Right lobe of liver (tissue), 6 donors: Measurements from ENCODE around the gene CYTIP. TPM values are rescaled to one million over a fixed set of nuclear protein-coding genes. Genes with fewer than 3 reads are reported as not detected.
A peak's percentile ranks its signal among the peaks of the same experiment; 100 is the strongest.

Experiments
- ATAC-seq, 4 donors: fragments of 200-7000 bp; cut with Tn5 transposase; one replicate each; pipeline ENCODE4 v1.9.1; 2020; ENCODE audit warnings: mild to moderate bottlenecking in 4 of 4, moderate library complexity in 4 of 4
- DNase-seq, 3 donors: peaks; one replicate each; pipeline ENCODE4 v3.0.0-alpha.2; 2020
- H3K27ac ChIP-seq, 3 donors: fragments of 200-600 bp; one replicate each; pipeline ENCODE4 v1.8.0; 2022
- H3K27me3 ChIP-seq, 2 donors: fragments of 200-600 bp; one replicate each; pipeline ENCODE4 v1.8.0; 2022
- H3K36me3 ChIP-seq, 4 donors: fragments of 200-600 bp; sonication (generic) in 1 of 4; one replicate each; pipeline versions ENCODE4 v1.5.1 to v1.8.0; 2017 to 2022; ENCODE audit warnings: control low read depth in 1 of 4
- H3K4me1 ChIP-seq, 4 donors: fragments of 200-600 bp; sonication (generic) in 1 of 4; one replicate each; pipeline versions ENCODE4 v1.5.1 to v1.8.0; 2017 to 2022; ENCODE audit warnings: control low read depth in 1 of 4
- H3K4me3 ChIP-seq, 3 donors: fragments of 200-600 bp; one replicate each; pipeline ENCODE4 v1.8.0; 2022
- H3K9me3 ChIP-seq, 4 donors: fragments of 200-600 bp; sonication (generic) in 1 of 4; one replicate each; pipeline versions ENCODE4 v1.5.1 to v1.8.0; 2017 to 2022; ENCODE audit warnings: control low read depth in 1 of 4
- CTCF ChIP-seq, 4 donors: fragments of 200-600 bp in 3 of 4; fragments of 450-650 bp in 1 of 4; IDR thresholded peaks; one replicate each; pipeline versions ENCODE4 v1.5.1 to v1.8.0; 2016 to 2022; ENCODE audit warnings: antibody characterized with exemption in 4 of 4, mild to moderate bottlenecking in 2 of 4
- POLR2A ChIP-seq: fragments of 450-650 bp; IDR thresholded peaks from one replicate; pipeline ENCODE4 v1.6.1; 2017; ENCODE audit warnings: antibody characterized with exemption, mild to moderate bottlenecking
- WGBS: methylation state at CpG from one replicate; pipeline ENCODE4 v1.1.6; 2018; ENCODE audit warnings: low coverage, low lambda C conversion rate; ENCODE audit not compliant: insufficient coverage; ENCODE audit errors: missing lambda C conversion rate; 5-methylcytosine and 5-hydroxymethylcytosine counted together
- intact Hi-C, 2 donors: fragments of 100-400 bp; cut with DNase I; formaldehyde crosslinking; loops; one replicate each; pipeline versions ENCODE4 v1.11.2 to v1.14.1; 2022
- total RNA-seq, 6 experiments: library from RNA; depleted of rRNA in 2 of 6; stranded (reverse); fragments of >200 nt in 2 of 6; fragmentation: NEBNext Ultra II Directional in 3 of 6; extraction: Animal tissue kit (Norgen Biotek cat#: 25700) in 3 of 6; gene quantifications; one replicate each; pipeline versions ENCODE4 v1.1.0 to v1.2.4, GENCODE V29; 2016 to 2023
- donor health status: DM: no; HTN: yes; CAD: no.
- donor health status: DM: no; HTN: no; CAD: no.
- donor health status: DM: no; HTN: no; CAD: no.
- donor health status: DM: no; HTN: yes; CAD: no.
- donor health status: DM: no; HTN: yes; CAD: no.

CYTIP gene
- total RNA-seq, 6 experiments from 2014 or later = 1.1 to 6.0 (median 2.9) TPM

GRCh38 chr2:157460897-157461296, 17.0 kb upstream of the CYTIP start:
- WGBS = 58% methylated on average over 1 of the region's 1 CpG

GRCh38 chr2:157460384-157460837, 16.5 kb upstream of the CYTIP start:
- intact Hi-C loops = no loop called here
- no peak overlapping the region for H3K27ac ChIP-seq
- 57% methylated on average over 3 of the region's 3 CpGs for WGBS
- no peaks in the 10 kb centered on the region for H3K9me3 ChIP-seq
- H3K4me3 ChIP-seq = no peak overlapping the region
- DNase-seq (no peak), ATAC-seq (peak in 1 of 4 donors; percentile 25)
- no peaks in the 10 kb centered on the region for H3K4me1 ChIP-seq
- no peaks in the 10 kb centered on the region for H3K36me3 ChIP-seq
- H3K27me3 ChIP-seq = no peaks in the 10 kb centered on the region
- no peak for TF ChIP-seq CTCF (IDR thresholded peaks at IDR 0.05)
- TF ChIP-seq POLR2A = no peak

More at GRCh38 chr2:157460897-157461296, 17.0 kb upstream of the CYTIP start:
- intact Hi-C loops = no loop called here
- ATAC-seq (no peak), DNase-seq (no peak)
- no peaks in the 10 kb centered on the region for H3K36me3 ChIP-seq
- no peak overlapping the region for H3K4me3 ChIP-seq
- no peak for TF ChIP-seq POLR2A
- no peak for TF ChIP-seq CTCF (IDR thresholded peaks at IDR 0.05)
- H3K27me3 ChIP-seq = no peaks in the 10 kb centered on the region
- no peaks in the 10 kb centered on the region for H3K9me3 ChIP-seq
- H3K27ac ChIP-seq = no peak overlapping the region
- no peaks in the 10 kb centered on the region for H3K4me1 ChIP-seq

GRCh38 chr2:157459486-157459885, 15.6 kb upstream of the CYTIP start:
- no peak for TF ChIP-seq POLR2A
- TF ChIP-seq CTCF (IDR thresholded peaks at IDR 0.05) = no peak
- Histone ChIP-seq H3K9me3 (no peaks in the 10 kb centered on the region), H3K4me3 (no peak overlapping the region), H3K27ac (no peak overlapping the region), H3K36me3 (no peaks in the 10 kb centered on the region), H3K27me3 (no peaks in the 10 kb centered on the region), H3K4me1 (no peaks in the 10 kb centered on the region)
- DNase-seq = no peak
- no peak for ATAC-seq
- intact Hi-C loops = no loop called here
- WGBS = 79% methylated on average over 6 of the region's 6 CpGs

- intact Hi-C loops = no loop called here
- H3K27ac ChIP-seq = no peak overlapping the region
- 55% methylated on average over 1 of the region's 1 CpG for WGBS
- DNase-seq (no peak), ATAC-seq (no peak)
- no peak overlapping the region for H3K4me3 ChIP-seq
- H3K27me3 ChIP-seq = no peaks in the 10 kb centered on the region
- TF ChIP-seq POLR2A (no peak), CTCF (IDR thresholded peaks at IDR 0.05) (no peak)
- no peaks in the 10 kb centered on the region for H3K36me3 ChIP-seq
- H3K9me3 ChIP-seq = no peaks in the 10 kb centered on the region
- no peaks in the 10 kb centered on the region for H3K4me1 ChIP-seq
Measured at GRCh38 chr2:157447741-157448140, 3.9 kb upstream of the CYTIP start.

- intact Hi-C loops = no loop called here
- no peak for DNase-seq
- WGBS = no CpG with 5 or more reads among the region's 1 CpG
- ATAC-seq = no peak
- H3K27me3 ChIP-seq = no peaks in the 10 kb centered on the region
- no peaks in the 10 kb centered on the region for H3K9me3 ChIP-seq
- TF ChIP-seq POLR2A (no peak), CTCF (IDR thresholded peaks at IDR 0.05) (no peak)
- no peak overlapping the region for H3K4me3 ChIP-seq
- no peaks in the 10 kb centered on the region for H3K36me3 ChIP-seq
- no peaks in the 10 kb centered on the region for H3K4me1 ChIP-seq
- H3K27ac ChIP-seq = no peak overlapping the region
Measured at GRCh38 chr2:157447031-157447430, 3.1 kb upstream of the CYTIP start.
